ENCODE results near the gene GTF3C1. TPM values are rescaled to one million over a fixed set of nuclear protein-coding genes. Genes with fewer than 3 reads are reported as not detected.

Gene GTF3C1
- total RNA-seq, 1 experiment from 2014 or later = 38.1 TPM

- Mint-ChIP-seq H3K4me3 (ENCODE audit: unreplicated experiment) (no peak overlapping the region), H3K27me3 (ENCODE audit: insufficient read depth, unreplicated experiment) (no peaks in the 10 kb centered on the region), H3K36me3 (ENCODE audit: insufficient read depth, unreplicated experiment) (peaks cover 82% of the 10 kb centered on the region), H3K27ac (ENCODE audit: low read depth, unreplicated experiment) (no peak overlapping the region), H3K4me1 (ENCODE audit: insufficient read depth, unreplicated experiment) (no peaks in the 10 kb centered on the region), H3K9me3 (ENCODE audit: unreplicated experiment) (no peaks in the 10 kb centered on the region)
- no peak for DNase-seq (ENCODE audit: unreplicated experiment)
- BruUV-seq (replicated peaks) = no TSS peak
- TF ChIP-seq, protein P1, sequence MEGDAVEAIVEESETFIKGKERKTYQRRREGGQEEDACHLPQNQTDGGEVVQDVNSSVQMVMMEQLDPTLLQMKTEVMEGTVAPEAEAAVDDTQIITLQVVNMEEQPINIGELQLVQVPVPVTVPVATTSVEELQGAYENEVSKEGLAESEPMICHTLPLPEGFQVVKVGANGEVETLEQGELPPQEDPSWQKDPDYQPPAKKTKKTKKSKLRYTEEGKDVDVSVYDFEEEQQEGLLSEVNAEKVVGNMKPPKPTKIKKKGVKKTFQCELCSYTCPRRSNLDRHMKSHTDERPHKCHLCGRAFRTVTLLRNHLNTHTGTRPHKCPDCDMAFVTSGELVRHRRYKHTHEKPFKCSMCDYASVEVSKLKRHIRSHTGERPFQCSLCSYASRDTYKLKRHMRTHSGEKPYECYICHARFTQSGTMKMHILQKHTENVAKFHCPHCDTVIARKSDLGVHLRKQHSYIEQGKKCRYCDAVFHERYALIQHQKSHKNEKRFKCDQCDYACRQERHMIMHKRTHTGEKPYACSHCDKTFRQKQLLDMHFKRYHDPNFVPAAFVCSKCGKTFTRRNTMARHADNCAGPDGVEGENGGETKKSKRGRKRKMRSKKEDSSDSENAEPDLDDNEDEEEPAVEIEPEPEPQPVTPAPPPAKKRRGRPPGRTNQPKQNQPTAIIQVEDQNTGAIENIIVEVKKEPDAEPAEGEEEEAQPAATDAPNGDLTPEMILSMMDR (IDR thresholded peaks at IDR 0.05; ENCODE audit: unreplicated experiment) = no peak
- POLR2A ChIA-PET = interaction anchor here (1.2 kb wide), 1 partner anchor 15 kb away, joined by 3 read pairs; no protein-coding TSS in a partner anchor
- CTCF ChIA-PET = interaction anchor here (0.6 to 1.2 kb wide), 4 partner anchors 12 to 1041 kb away, joined by 3 to 5 read pairs (median 4); no protein-coding TSS in a partner anchor
- intact Hi-C loops (cut with micrococcal nuclease) = no loop called here
Measured at GRCh38 chr16:27483088-27483437, 66.7 kb downstream of the GTF3C1 start.

DNA sequence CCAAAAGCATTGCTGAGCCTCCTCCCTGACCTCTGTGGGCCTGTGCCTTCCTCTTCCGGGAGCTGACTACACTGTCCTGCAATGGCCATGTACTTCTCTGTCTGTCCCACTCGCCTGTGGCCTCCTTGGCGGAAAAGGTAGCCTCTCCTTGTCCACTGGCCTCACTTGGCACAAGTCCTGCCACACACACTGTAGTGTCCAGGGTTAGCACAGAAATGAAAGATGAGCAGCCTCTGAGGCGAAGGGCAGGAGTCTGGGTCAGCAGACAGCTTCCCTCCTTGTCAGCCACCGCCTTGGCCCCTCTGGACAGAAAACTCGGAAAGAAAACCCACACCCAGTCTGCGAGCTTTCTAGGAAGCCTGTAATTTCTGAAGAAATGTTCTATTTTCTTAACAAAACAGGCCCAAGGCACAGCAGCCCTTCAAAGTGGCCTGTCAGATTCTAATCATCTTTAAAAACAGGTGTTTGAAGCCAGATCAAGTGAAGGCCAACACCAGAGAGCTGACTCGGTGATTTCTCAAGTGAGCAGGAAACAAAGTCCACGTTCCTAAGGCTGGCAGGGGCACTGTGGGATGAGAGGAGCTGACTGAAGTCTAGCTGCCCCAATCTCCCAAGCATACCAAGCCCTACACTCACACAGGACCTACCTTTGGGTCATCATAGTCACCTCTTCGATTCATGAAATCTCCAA lies 67.2 kb downstream of the GTF3C1 start:
- H3K27me3 Mint-ChIP-seq (ENCODE audit: insufficient read depth, unreplicated experiment) = no peaks in the 10 kb centered on the region
- intact Hi-C loops (cut with micrococcal nuclease) = no loop called here
- TF ChIP-seq, protein P1 (IDR thresholded peaks at IDR 0.05; ENCODE audit: unreplicated experiment) = no peak
- H3K27ac Mint-ChIP-seq (ENCODE audit: low read depth, unreplicated experiment) = no peak overlapping the region
- no peaks in the 10 kb centered on the region for H3K4me1 Mint-ChIP-seq (ENCODE audit: insufficient read depth, unreplicated experiment)
- no peak for DNase-seq (ENCODE audit: unreplicated experiment)
- peaks cover 82% of the 10 kb centered on the region for H3K36me3 Mint-ChIP-seq (ENCODE audit: insufficient read depth, unreplicated experiment)
- no peaks in the 10 kb centered on the region for H3K9me3 Mint-ChIP-seq (ENCODE audit: unreplicated experiment)
- H3K4me3 Mint-ChIP-seq (ENCODE audit: unreplicated experiment) = no peak overlapping the region
- no TSS peak for BruUV-seq (replicated peaks)
- CTCF ChIA-PET = interaction anchor here (0.6 to 1.2 kb wide), 4 partner anchors 13 to 1040 kb away, joined by 3 to 5 read pairs (median 4); no protein-coding TSS in a partner anchor
- POLR2A ChIA-PET = interaction anchor here (0.7 to 1.2 kb wide), 2 partner anchors 15 to 1141 kb away, joined by 3 read pairs; no protein-coding TSS in a partner anchor

DNA sequence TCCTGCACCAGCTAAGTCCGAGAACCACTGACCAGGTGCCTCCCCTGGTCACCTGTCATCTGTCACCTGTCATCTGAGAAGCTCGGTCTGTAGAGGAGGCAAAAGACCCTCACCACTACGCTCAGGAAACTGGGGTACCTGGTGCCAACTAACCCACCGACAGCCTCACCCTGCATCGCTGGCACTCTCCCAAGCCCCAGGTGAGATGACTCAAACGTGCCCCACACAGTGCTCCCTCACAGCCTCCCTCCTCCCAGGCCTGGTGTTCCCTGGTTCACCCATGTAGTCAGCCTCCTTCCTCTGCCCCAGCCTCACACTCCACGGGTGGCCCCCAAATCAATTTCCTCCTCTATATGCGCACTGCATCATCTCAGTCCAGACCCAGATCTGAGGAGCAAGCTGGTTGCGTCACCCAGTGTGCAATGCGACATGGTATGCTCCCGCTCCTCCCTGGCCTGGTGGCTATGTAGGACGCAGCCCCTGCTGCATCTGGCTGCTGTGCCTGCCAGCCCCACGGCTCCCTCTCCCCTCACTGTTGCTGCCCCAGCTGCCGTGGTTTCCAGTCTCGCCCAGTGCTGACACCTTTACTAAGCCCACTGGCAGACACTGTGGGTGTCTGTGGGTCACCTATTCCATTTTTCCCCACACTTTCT lies 68.3 kb downstream of the GTF3C1 start:
- Mint-ChIP-seq H3K27ac (ENCODE audit: low read depth, unreplicated experiment) (no peak overlapping the region), H3K27me3 (ENCODE audit: insufficient read depth, unreplicated experiment) (no peaks in the 10 kb centered on the region), H3K36me3 (ENCODE audit: insufficient read depth, unreplicated experiment) (peaks cover 87% of the 10 kb centered on the region), H3K4me3 (ENCODE audit: unreplicated experiment) (no peak overlapping the region), H3K9me3 (ENCODE audit: unreplicated experiment) (no peaks in the 10 kb centered on the region), H3K4me1 (ENCODE audit: insufficient read depth, unreplicated experiment) (no peaks in the 10 kb centered on the region)
- no TSS peak for BruUV-seq (replicated peaks)
- CTCF ChIA-PET = interaction anchor here (1.2 kb wide), 1 partner anchor 25 kb away, joined by 3 read pairs; no protein-coding TSS in a partner anchor
- TF ChIP-seq, protein P1 (IDR thresholded peaks at IDR 0.05; ENCODE audit: unreplicated experiment) = no peak
- POLR2A ChIA-PET = interaction anchor here (0.7 kb wide), 1 partner anchor 1140 kb away, joined by 3 read pairs; no protein-coding TSS in a partner anchor
- DNase-seq (ENCODE audit: unreplicated experiment) = no peak
- intact Hi-C loops (cut with micrococcal nuclease) = no loop called here

GRCh38 chr16:27480761-27481160 lies 69.0 kb downstream of the GTF3C1 start:
- H3K4me1 Mint-ChIP-seq (ENCODE audit: insufficient read depth, unreplicated experiment) = no peaks in the 10 kb centered on the region
- intact Hi-C loops (cut with micrococcal nuclease) = no loop called here
- BruUV-seq (replicated peaks) = no TSS peak
- H3K36me3 Mint-ChIP-seq (ENCODE audit: insufficient read depth, unreplicated experiment) = peaks cover 91% of the 10 kb centered on the region
- no peaks in the 10 kb centered on the region for H3K27me3 Mint-ChIP-seq (ENCODE audit: insufficient read depth, unreplicated experiment)
- H3K9me3 Mint-ChIP-seq (ENCODE audit: unreplicated experiment) = no peaks in the 10 kb centered on the region
- no peak overlapping the region for H3K27ac Mint-ChIP-seq (ENCODE audit: low read depth, unreplicated experiment)
- DNase-seq (ENCODE audit: unreplicated experiment) = no peak
- ChIA-PET CTCF (interaction anchor here (1.2 kb wide), 1 partner anchor 24 kb away, joined by 3 read pairs; no protein-coding TSS in a partner anchor), POLR2A (no interaction called here)
- no peak overlapping the region for H3K4me3 Mint-ChIP-seq (ENCODE audit: unreplicated experiment)
- TF ChIP-seq, protein P1 (IDR thresholded peaks at IDR 0.05; ENCODE audit: unreplicated experiment) = no peak

Data from MCF 10A (cell line).